Superior temporal gyrus (tissue), 1 donor: ENCODE results near the gene B3GNT2.

Source experiments
- DNase-seq: peaks from one replicate; pipeline ENCODE4 v3.0.0-alpha.2; 2016; ENCODE audit errors: extremely low spot score

Gene B3GNT2

DNA sequence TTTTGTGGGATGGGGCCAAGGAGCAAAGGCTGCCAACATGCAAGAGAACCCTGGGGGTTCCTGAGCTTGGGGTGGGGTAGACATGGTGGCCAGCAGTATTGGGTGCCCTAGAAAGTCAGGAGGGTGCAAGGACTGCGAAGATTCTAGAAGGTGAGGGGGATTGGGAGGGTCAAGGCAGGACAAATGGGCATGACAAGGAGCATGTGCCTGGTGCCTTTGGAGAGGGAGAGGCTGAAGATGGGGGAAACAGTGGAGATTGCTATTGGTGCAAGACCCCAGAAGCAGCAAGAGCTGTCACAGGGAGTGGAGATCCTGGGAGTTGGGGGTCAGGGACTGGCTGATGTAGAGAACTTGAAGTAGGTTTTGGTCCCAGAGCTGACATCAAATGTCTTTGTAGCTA lies 7.5 kb downstream of the B3GNT2 start:
- no peak for DNase-seq

DNA sequence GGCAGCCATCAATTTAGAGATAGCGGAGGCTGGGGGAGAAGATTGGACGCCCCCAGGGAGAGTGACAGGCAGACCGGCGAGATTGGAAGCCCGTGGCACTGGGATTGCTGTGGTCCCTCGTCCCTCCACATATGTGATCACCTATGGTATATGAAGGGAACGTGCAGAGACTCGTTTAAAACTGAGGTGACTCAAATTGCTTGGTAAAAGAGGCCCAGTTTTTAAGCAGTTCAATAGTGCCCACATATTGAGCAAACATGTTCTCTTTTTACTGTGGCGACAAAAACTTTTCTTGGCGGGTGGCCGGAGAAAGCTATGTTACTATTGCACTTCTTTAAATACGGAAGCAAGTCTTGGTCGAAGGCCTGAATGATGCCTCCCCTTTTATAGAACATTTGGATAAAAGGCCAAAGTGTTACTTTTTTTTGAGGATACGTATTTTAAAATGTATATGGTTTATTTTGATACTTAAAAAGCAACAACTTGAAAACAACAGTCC lies 9.1 kb downstream of the B3GNT2 start:
- DNase-seq = no peak

DNA sequence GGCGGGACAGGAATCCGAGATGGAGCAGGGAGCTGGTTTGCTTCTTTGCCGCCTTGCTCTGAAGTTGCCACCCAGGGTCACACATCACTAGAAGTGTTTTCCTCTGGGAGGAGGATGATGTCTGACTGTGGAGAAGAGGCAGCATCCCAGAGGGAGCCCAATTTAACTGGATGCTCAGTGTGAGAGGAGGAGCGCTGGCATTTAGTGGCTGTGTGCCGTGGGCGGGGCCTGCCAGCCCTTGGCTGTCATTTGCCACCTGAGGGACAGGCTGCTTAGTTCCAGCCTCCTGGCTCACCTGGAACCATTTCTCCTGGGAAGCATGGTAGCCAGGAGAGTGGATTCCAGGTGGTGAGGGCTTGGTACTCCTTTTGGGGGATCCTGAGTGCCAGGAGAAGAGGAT lies 9.6 kb downstream of the B3GNT2 start:
- no peak for DNase-seq

DNA sequence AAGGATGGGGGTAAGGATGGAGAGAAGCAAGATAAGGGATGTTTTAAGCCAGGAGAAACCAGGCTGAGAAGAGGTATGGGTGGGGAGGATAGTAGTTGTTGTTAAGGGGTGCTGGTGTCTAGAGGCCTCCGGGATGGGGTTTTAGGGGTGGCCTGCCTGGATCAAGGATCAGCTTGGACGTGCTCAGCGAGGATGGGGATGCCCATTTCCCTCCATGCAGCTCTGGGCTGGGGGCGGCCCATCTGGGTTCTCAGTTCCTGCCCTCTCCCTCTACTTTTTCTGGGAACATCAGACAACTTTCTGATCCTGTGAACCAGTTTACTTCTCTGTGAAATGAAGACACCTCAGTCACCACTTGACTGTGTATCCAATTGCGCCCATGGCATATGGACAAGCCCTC lies 10.1 kb downstream of the B3GNT2 start:
- DNase-seq = no peak

DNA sequence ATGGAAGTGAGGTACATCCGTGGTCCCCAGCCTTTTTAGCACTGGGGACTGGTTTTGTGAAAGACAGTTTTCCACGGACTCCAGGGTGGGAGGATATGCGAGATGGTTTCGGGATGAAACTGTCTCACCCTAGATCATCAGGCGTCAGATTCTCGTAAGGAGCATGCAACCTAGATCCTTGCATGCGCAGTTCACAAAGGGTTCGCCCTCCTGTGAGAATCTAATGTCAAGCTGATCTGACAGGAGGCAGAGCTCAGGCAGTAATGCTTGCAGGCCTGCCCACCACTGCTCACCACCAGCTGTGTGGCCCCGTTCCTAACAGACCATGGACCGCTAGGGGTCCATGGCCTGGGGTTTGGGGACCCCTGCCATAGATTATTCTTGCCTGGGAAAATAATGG lies 11.6 kb downstream of the B3GNT2 start:
- no peak for DNase-seq

DNA sequence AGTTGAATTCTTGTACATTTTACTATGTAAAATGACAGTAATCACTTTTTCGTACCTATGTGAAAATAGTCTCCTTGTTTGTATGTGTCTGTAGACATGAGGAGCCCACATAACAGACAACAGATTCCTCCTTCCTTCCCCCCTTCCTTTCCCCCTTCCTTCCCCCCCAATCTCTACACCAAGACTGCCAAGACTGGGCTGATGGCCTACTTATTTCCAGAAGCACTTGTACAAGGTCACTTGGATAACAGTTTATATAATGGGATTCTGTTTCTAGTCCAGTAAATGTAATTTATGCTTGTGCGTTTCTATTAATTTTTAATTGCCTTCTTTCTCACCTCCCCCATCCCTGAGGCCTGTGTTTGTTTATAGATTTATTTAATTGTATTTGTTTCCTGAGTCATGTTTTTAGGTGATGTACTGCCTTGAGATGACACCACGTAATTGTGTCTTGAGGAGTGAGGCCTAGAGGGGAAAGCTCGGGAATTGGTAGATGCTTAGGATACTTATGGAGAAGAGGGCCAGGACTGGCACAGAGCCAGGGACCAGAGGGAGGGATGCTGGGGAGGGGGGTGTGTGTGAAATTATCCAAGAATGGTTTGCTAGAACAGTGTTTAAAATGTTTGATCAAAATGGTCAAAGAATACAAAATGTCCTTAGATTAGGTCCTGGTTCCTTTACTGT lies 12.3 kb downstream of the B3GNT2 start:
- no peak for DNase-seq

DNA sequence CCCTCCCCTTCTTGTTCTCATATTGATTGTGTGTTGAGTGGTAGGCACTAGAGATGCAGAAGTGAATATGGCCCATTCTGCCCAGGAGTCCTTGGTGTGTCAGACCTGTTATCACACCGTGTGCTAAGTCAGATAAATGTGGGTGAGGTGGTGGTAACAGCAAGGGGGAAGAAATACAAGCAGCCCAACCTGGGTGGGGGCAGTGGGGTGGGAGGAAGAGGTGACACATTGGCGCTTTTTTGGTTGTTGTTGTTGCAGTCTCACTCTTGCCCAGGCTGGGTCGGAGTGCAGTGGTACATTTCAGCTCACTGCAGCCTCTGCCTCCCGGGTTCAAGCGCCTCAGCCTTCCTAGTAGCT lies 12.8 kb downstream of the B3GNT2 start:
- DNase-seq = no peak

DNA sequence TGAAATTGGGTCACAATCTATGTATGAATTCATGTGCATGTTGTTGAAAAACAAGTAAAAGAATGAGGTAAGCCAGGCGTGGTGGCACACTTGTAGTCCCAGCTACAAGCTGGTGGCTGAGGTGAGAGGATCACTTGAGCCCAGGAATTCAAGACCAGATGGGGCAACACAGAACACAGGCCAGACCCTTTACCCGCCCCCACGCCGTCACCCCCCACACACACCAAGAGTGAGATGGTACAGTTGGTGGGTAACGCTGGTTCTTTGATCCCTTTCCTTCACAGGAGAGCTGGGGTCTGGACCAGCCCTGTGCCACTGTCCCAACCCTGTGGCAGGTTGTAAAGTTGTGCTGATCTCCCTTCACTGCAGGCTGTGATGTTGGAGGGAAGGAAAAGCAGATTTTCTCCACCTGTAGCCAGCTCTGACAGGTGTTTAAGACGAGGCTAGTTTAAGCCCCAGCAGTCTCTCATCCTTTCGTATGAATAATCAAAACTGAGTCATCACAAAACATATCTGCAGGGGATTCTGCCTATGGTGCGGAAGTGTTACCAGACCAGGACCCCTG lies 13.6 kb downstream of the B3GNT2 start:
- no peak for DNase-seq

DNA sequence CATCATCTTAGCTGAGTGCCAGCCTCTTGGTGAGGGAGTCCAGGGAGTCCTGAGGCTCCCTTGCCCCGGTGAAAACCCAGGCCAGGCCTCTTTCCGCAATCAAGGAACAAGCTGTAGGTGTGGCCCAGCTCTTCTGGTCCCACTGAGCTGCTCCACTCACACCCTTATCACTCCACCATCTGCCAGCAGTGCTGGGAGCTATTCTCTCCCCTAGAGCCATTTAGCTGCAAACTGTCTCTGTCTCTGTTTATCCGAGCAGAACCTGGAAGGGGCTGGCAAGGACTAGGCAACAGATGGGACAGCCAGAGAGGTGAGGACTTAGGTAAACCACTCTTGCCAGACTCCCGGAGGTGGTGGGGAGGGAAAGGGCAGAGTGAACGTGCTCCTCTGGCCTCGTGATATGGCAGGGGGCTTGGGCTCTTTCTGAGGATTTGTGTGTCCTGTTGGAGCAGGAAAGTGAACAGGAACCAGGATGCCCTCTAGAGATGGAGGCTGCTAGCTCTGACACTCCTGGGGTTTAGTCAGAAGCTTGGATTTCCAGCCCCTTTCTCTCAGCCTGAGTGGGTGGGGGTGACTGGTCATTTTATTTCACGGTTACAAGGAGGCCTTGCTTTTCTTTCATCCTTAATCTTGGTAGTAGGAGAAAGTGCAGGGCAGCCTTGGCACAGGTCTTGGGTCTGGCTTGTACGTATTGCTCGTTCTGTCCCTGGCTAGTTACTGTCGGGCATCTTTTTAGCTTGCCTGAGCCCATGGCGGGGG lies 19.6 kb downstream of the B3GNT2 start:
- DNase-seq = no peak

DNA sequence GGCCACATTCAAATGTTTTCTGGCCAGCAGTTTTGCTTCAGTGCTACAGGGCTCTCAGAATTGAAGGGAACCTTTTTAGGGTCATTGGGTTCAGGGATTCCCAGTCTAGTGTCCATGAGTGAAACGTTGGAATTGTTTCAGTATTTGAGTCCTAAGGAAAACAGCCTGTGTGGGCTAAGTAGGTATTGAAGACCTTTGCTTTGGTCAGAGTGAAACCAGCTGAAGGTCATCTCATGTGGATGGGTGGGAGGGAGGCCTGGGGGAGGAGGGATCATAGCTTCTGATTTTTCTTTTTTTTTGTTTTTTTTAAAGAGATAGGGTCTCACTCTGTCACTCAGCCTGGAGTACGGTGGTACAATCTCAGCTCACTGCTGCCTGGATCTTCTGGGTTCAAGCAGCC lies 20.2 kb downstream of the B3GNT2 start:
- DNase-seq = no peak

DNA sequence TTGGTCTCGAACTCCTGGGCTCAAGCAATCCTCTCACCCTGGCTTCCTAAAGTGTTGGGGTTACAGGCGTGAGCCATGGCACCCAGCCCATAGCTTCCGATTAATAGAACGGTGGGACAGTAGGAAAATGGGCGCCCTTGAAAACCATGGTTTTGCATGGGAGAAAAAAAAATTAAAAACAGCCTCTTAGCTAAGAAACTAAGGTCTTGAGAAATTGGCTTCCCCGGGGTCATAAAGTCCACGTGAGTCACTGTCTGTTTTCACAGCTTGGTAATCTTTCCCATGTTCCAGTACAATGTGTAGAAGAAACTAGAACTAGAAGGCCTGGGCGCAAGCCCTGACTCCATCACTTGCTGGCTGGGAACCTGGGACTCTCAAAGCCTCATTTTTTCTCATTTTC lies 20.7 kb downstream of the B3GNT2 start:
- no peak for DNase-seq

DNA sequence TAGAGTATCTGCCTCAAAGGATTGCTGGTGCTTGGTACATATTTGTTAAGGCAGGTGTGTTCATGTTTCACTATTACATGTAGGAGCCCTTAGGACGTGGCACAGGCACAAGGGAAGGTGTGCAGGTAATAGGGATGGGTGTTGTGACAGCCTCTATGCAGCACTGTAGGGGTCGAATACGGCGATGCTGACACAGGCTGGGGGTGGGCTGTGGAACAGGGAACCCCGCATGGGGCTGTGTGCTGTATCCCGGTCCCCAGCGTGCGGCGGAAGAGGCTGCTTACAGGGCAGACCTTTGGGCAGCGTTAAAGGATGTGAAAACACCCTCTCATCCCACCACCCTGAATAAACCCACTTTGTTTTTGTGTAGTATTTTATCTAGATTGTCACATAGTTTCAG lies 21.5 kb downstream of the B3GNT2 start:
- DNase-seq = no peak

DNA sequence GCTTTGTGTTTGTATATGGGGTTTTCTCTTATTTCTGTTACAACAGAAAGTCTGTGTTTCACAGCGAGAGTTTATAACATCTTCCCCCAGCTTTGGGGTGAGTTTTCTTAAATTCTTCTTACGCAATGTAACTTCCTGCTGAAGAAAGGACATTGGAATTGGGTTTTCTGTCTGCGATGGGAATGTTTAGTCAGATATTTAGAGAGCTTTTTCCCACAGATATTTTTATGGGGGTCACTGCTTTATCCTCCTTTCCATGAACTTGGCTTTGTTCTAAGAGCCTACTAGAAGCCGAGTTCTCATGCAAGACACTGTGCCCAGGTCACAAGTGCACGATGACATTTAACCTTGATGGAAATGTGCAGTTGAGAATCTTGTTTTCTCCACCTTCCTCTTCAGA lies 22.1 kb downstream of the B3GNT2 start:
- no peak for DNase-seq

DNA sequence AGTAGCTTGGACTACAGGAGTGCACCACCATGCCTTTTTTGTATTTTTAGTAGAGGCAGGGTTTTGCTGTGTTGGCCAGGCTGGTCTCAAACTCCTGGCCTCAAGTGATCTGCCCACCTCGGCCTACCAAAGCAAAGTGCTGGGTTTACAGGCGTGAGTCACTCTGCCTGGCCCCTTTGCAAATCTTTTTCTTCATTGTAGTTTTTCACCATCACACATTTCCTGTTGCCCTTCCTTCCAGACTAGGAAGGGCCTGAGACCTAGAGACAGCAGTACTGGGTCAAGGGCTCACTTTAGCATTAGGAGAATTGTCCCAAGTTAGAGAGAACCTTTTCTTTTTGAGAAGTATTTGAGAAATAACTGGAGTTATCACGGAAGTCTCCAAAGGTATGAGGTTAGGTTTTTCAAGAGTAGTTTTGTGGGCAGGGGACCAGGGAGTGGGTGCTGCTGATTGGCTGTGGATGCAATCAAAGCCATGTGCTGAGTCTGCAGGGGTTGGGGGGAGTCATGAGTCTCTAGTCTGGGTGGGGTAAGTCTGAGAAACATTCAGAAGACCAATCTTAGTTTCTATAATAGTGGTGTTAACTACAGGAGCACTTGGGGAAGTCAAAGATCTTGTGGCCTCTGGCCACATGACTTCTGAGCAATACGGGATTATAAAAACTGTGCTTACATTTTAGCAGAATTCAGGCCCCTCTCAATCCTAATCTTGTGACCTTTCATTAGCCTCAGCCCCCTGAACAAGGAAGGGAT lies 23.7 kb downstream of the B3GNT2 start:
- no peak for DNase-seq

DNA sequence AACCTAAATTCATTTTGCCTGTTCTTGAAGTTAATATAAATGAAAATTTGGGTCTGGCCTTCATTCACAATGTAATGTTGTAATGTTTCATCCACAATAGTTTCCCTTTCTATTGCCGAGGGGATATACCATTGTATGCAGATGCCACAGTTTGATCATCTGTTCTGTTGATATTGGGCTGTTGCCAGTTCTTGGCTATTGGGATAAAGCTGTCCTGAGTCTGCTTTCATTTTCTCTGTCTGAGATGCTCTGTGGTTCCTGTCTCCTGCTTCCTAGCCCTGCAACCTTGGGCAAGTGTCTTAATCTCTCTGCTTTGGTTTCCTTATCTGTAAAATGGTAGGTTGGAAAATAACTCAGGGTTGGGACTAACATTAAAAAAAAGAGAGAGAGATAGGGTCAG lies 25.2 kb downstream of the B3GNT2 start:
- no peak for DNase-seq

DNA sequence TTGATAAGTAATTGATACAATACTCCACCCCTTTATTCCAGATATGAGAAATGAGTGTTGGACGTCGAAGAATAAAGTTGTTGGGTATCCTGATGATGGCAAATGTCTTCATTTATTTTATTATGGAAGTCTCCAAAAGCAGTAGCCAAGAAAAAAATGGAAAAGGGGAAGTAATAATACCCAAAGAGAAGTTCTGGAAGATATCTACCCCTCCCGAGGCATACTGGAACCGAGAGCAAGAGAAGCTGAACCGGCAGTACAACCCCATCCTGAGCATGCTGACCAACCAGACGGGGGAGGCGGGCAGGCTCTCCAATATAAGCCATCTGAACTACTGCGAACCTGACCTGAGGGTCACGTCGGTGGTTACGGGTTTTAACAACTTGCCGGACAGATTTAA lies 26.3 kb downstream of the B3GNT2 start:
- DNase-seq = no peak

DNA sequence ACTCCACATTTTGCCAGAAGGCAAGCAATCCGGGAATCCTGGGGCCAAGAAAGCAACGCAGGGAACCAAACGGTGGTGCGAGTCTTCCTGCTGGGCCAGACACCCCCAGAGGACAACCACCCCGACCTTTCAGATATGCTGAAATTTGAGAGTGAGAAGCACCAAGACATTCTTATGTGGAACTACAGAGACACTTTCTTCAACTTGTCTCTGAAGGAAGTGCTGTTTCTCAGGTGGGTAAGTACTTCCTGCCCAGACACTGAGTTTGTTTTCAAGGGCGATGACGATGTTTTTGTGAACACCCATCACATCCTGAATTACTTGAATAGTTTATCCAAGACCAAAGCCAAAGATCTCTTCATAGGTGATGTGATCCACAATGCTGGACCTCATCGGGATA lies 26.8 kb downstream of the B3GNT2 start:
- no peak for DNase-seq

DNA sequence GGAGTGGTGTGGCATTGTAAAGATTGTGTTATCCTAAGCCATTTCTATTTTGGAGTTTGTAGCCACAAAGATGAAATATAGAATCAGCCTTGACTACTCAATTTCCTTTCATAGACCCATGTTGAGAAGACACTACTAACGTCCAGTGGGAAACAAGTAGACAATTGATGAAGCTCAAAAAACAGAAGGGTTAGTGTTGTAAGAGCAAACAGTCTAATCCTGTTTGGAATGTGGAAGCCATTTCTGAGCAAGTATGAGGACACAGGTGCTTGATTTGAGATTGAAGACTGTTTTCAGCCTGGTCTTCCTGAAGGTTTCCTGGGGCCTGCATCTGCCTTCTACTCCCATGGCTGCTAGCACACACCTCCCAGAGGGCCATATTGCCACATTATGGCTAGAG lies 29.1 kb downstream of the B3GNT2 start:
- no peak for DNase-seq

DNA sequence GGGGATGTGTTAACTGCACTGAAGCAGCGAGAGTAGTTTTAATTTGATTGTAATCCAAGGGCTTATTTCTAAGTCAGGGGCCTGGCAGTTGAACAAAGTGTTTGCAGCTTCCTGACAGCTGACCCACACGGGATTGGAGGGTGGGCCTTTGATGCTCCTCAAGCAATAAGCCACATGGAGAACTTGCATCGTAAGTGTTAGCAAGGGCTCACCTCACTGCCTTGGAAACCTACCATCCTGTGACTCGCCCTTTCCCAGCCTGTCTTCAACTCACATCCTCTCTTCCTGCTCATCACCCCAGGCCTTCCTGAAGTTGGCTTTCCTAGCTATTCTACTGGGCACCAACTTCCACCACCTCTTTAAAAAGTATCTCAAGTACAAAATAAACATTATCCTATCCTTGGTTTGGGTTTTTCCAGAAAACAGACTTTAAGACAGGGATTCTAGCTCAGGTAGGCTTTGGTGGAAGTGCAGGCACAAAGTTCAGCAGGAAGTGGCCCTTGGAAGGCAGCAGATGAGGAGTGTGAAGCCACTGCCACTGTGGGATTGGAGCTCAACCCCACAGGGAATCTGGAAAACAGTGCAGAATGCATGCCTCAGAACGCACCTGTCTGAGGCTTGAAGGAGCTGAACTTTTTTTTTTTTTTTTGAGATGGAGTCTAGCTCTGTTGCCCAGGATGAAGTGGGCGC lies 31.6 kb downstream of the B3GNT2 start:
- no peak for DNase-seq

DNA sequence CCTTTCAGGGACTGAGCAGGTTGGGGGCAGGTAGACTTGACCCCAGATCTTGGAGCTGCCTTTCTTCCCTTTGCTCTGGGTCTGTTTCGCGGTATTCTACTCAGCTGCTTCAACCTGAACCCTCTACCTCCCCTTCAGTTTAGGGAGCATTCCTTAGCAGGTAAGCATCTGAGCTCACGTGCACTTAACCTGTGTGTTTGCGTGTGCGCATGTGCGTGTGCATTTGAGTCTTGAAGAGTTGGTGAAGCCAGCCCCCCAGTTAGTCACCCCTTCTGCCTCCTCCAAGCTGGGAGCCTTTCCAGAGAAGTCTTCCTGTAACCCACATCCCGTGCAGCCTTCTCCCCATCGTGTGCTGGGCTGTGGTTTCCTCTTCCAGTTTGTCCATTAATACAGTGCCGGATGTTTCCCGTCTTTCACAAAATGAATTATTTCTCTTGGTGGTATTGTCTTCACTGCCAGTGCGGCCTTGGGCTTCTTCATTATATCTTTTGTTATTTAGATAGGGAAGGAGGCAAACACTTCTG lies 33.2 kb downstream of the B3GNT2 start:
- DNase-seq = no peak

DNA sequence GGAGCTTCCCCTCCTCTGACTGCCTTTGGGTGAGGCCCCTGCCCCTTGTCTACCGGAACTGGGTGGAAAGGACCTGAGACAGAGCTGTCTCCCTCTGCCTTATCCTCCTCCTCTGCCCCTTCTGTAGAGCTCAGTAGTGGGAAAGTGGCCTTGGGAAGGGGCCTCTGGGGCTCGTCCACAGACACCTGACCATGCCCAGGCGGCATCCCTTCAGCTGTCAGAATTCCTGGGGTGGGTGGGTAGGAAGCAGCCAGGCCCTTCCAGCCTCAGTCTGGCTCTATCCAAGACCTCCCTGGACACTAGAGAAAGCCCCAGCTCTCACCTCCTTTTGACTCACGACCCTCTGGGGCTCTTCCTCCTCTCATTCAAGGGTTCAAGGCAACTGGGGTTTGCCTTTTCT lies 35.6 kb downstream of the B3GNT2 start:
- no peak for DNase-seq
